Epithelial cell of esophagus (primary cell): ENCODE measurements around the gene HDAC7.

Source experiments
- DNase-seq: peaks from one replicate; pipeline ENCODE4 v3.0.0; 2010; ENCODE audit warnings: low read depth
- H3K4me3 ChIP-seq: 2 replicates; pipeline ENCODE4 v1.5.1; 2011; ENCODE audit warnings: mild to moderate bottlenecking, low read length, control low read depth
- CTCF ChIP-seq: IDR thresholded peaks from 2 replicates; pipeline ENCODE4 v1.5.1; 2011; ENCODE audit warnings: low read depth, mild to moderate bottlenecking, low read length, control low read depth, inconsistent platforms; ENCODE audit not compliant: insufficient read depth; ENCODE audit errors: missing control alignments

The HDAC7 gene

GRCh38 chr12:47856721-47857575 lies 37.2 kb upstream of the HDAC7 start:
- no peak for TF ChIP-seq CTCF
- no peak for DNase-seq
- no peak overlapping the region for H3K4me3 ChIP-seq

GRCh38 chr12:47856094-47856493 lies 36.4 kb upstream of the HDAC7 start:
- H3K4me3 ChIP-seq: no peak overlapping the region
- no peak for DNase-seq
- TF ChIP-seq CTCF: no peak

- no peak for TF ChIP-seq CTCF
- H3K4me3 ChIP-seq: no peak overlapping the region
- no peak for DNase-seq
Observed at GRCh38 chr12:47855502-47855901, 35.8 kb upstream of the HDAC7 start.

GRCh38 chr12:47854531-47854930 lies 34.8 kb upstream of the HDAC7 start:
- DNase-seq: no peak
- TF ChIP-seq CTCF: no peak
- no peak overlapping the region for H3K4me3 ChIP-seq

- TF ChIP-seq CTCF: no peak
- H3K4me3 ChIP-seq: no peak overlapping the region
- DNase-seq: no peak
Observed at GRCh38 chr12:47852096-47852571, 32.4 kb upstream of the HDAC7 start.

- no peak for DNase-seq
- no peak for TF ChIP-seq CTCF
- H3K4me3 ChIP-seq: no peak overlapping the region
Observed at GRCh38 chr12:47851303-47851952, 31.7 kb upstream of the HDAC7 start.
